Measurements from ENCODE around the gene SIGMAR1. TPM values are rescaled to one million over a fixed set of nuclear protein-coding genes. Genes with fewer than 3 reads are reported as not detected.

SIGMAR1 gene
- total and polyA plus RNA-seq, 4 donors, result 116 to 210 (median 178) TPM

DNA sequence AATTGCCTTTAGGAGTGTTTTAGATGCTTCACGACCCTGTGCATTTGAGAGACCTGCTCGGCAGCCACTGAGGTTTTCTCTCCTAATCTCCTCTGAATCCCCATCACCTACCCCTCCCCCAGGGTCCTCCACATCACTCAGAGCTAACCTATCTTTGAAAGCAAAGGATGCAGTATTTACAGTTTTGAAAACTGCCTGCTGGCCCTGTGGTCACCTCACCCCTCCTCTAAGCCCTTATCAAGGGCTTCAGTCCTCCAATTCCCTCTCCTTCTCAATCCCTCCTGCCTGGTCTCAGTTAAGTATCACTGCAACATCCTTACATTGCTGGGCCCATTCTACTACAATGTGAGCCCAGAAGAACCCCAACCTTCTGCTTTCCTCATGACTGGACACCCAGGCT is 30.3 kb downstream of the SIGMAR1 start:
- Histone ChIP-seq H3K4me1 (ENCODE audit: control insufficient read depth in 4 of 4, insufficient read depth in 4 of 4, low read length in 3 of 4) (peaks cover 11 to 22% (median 20%) of the 10 kb centered on the region in 4 donors), H3K27ac (ENCODE audit: low read depth in 1 of 2, low read length in 2 of 2) (peak overlapping the region in 1 of 2 donors; percentile 60), H3K27me3 (ENCODE audit: control insufficient read depth in 4 of 4, insufficient read depth in 4 of 4, low read length in 3 of 4) (no peaks in the 10 kb centered on the region), H3K9ac (ENCODE audit: low read depth in 1 of 2, low read length in 2 of 2) (no peak overlapping the region), H3K36me3 (ENCODE audit: control insufficient read depth in 4 of 4, insufficient read depth in 3 of 4, low read depth in 1 of 4, low read length in 3 of 4) (no peaks in the 10 kb centered on the region), H3K9me3 (ENCODE audit: control insufficient read depth in 4 of 4, low read length in 3 of 4) (no peaks in the 10 kb centered on the region), H3K4me3 (ENCODE audit: low read depth in 1 of 3, low read length in 3 of 3) (no peak overlapping the region)
- DNase-seq (ENCODE audit: low spot score), result no peak
- TF ChIP-seq EGR1 (IDR thresholded peaks at IDR 0.05; ENCODE audit: low read depth in 2 of 2) (no peak), JUND (IDR thresholded peaks at IDR 0.05) (no peak), RXRA (IDR thresholded peaks at IDR 0.05) (no peak), HNF4G (IDR thresholded peaks at IDR 0.05) (no peak), RAD21 (IDR thresholded peaks at IDR 0.05) (no peak), FOXA2 (IDR thresholded peaks at IDR 0.05) (no peak), CTCF (IDR thresholded peaks at IDR 0.05; ENCODE audit: low read depth, low read length, missing input control) (no peak), REST (IDR thresholded peaks at IDR 0.05) (no peak), SP1 (IDR thresholded peaks at IDR 0.05) (no peak)
- 76% methylated on average over 2 of the region's 2 CpGs for WGBS

- 75% methylated on average over 3 of the region's 3 CpGs for WGBS
- TF ChIP-seq HNF4A (conservative IDR thresholded peaks at IDR 0.05), result peak; percentile 82 to 90
- TF ChIP-seq RXRA (IDR thresholded peaks at IDR 0.05), result peak; percentile 47 to 57
- TF ChIP-seq FOXA2 (IDR thresholded peaks at IDR 0.05), result no peak
- TF ChIP-seq, protein P1, sequence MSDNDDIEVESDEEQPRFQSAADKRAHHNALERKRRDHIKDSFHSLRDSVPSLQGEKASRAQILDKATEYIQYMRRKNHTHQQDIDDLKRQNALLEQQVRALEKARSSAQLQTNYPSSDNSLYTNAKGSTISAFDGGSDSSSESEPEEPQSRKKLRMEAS (IDR thresholded peaks at IDR 0.05), result no peak
- no peak for TF ChIP-seq REST (IDR thresholded peaks at IDR 0.05)
- TF ChIP-seq CTCF (IDR thresholded peaks at IDR 0.05; ENCODE audit: low read depth, low read length, missing input control), result no peak
- TF ChIP-seq ATF3 (IDR thresholded peaks at IDR 0.05), result peak; percentile 95
- peak; percentile 29 for TF ChIP-seq YY1 (IDR thresholded peaks at IDR 0.05)
- peak; percentile 25 for TF ChIP-seq HNF4G (IDR thresholded peaks at IDR 0.05)
- TF ChIP-seq RAD21 (IDR thresholded peaks at IDR 0.05), result no peak
- TF ChIP-seq, protein P2, sequence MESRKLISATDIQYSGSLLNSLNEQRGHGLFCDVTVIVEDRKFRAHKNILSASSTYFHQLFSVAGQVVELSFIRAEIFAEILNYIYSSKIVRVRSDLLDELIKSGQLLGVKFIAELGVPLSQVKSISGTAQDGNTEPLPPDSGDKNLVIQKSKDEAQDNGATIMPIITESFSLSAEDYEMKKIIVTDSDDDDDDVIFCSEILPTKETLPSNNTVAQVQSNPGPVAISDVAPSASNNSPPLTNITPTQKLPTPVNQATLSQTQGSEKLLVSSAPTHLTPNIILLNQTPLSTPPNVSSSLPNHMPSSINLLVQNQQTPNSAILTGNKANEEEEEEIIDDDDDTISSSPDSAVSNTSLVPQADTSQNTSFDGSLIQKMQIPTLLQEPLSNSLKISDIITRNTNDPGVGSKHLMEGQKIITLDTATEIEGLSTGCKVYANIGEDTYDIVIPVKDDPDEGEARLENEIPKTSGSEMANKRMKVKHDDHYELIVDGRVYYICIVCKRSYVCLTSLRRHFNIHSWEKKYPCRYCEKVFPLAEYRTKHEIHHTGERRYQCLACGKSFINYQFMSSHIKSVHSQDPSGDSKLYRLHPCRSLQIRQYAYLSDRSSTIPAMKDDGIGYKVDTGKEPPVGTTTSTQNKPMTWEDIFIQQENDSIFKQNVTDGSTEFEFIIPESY (IDR thresholded peaks at IDR 0.05), result no peak
- peak; percentile 96 to 98 for TF ChIP-seq JUND (IDR thresholded peaks at IDR 0.05)
- no peak for TF ChIP-seq TAF1 (conservative IDR thresholded peaks at IDR 0.05)
- peak; percentile 38 for TF ChIP-seq SP1 (IDR thresholded peaks at IDR 0.05)
- TF ChIP-seq NR2F2 (IDR thresholded peaks at IDR 0.05), result no peak
- no peak for TF ChIP-seq FOXA1 (IDR thresholded peaks at IDR 0.05)
- no peak for TF ChIP-seq GABPA (IDR thresholded peaks at IDR 0.05 in 1 of 2, conservative IDR thresholded peaks at IDR 0.05 in 1 of 2)
- no peak for TF ChIP-seq EGR1 (IDR thresholded peaks at IDR 0.05; ENCODE audit: low read depth in 2 of 2)
- DNase-seq (ENCODE audit: low spot score), result no peak
- Histone ChIP-seq H3K27ac (ENCODE audit: low read depth in 1 of 2, low read length in 2 of 2) (peak overlapping the region; percentile 22 to 60), H3K36me3 (ENCODE audit: control insufficient read depth in 4 of 4, insufficient read depth in 3 of 4, low read depth in 1 of 4, low read length in 3 of 4) (no peaks in the 10 kb centered on the region), H3K9me3 (ENCODE audit: control insufficient read depth in 4 of 4, low read length in 3 of 4) (no peaks in the 10 kb centered on the region), H3K9ac (ENCODE audit: low read depth in 1 of 2, low read length in 2 of 2) (no peak overlapping the region), H3K4me1 (ENCODE audit: control insufficient read depth in 4 of 4, insufficient read depth in 4 of 4, low read length in 3 of 4) (peaks cover 10 to 19% (median 17%) of the 10 kb centered on the region in 4 donors), H3K27me3 (ENCODE audit: control insufficient read depth in 4 of 4, insufficient read depth in 4 of 4, low read length in 3 of 4) (no peaks in the 10 kb centered on the region), H3K4me3 (ENCODE audit: low read depth in 1 of 3, low read length in 3 of 3) (no peak overlapping the region)
These were observed 30.7 kb downstream of the SIGMAR1 start for GRCh38 chr9:34606905-34607304.

Measured in liver (tissue), 9 donors.